NCI-H2227 (cell line): Measurements from ENCODE around the gene SEC22A.
A peak's percentile ranks its signal among the peaks of the same experiment; 100 is the strongest.

Experiments
- DNase-seq: peaks from one replicate; lab custom pipeline; 2025; ENCODE audit not compliant: unreplicated experiment; lab: John Stamatoyannopoulos, UW

The SEC22A gene

DNA sequence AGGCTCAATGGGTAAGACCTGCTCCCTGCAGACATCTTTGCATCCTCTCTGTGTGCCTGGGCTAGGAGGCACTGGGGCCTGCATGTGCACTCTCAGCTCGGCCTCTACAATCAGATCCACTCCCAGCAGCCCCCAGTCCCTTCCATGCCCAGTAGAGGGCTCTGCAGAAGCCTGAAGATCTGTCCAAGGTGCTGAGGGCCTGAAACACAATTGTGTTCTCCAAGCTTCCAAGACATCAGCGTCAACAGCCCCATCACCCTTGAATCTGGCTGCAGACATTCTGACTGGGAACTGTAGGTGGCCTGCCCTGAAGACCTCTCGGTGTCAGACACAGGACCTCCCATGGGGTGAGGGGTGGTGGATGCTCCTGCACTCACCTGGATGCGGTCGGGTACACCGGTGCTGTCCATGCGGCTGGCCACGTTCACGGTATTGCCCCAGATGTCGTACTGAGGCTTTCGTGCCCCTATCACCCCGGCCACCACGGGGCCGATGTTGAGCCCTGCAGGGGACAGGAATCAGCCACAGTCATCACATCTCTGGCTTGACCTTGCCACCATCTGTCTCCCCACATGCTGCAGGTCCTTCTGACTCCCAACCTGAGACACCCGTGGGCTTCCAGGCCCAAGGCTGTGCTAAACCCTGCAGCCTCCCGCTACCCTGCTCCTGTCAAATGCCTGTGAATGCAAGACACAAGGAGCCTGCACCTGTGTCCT, 84.7 kb downstream of the SEC22A start:
- DNase-seq = peak; percentile 6

DNA sequence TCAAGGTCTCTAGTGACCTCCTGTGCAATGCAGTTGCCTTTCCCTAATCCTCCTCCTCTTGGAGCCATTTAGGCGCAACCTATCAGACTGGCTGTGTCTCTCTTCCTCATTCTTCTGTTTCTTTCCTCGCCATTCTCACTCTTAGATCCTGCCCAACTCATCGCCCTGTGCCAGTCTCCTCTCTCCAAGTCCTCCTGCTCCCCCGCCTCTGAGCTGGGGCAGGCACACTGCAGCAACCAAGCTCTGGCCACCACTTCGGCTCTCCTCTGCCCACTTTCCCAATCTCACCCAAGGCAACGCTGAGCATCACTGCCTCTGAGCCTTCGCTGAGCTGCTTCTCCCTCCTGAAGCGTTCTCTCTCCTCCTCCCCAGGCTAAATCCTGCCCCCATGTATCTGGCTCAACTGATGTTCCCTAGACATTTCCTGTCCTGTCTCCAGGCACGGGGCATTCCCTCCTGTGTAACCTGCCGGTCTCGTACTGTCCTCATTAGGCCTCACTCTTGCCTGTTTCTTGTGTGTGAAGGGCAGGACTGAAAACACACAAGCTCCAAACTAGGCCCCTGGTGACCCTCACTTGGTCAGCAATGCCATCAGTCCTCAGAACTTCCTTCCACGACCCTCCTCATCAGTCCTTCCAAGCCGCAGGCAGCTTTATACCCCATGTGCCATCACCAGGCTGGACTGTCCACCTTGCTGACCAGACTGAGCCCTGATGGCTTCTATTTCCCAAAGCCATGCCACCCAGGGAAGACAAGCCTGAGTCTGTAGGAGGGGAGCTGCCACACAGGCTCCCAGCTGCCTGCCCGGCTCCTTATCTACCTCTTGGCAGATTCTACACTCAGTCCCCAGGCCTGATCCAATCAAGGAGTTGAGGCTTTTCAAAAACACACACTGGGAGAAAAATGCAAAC, 85.6 kb downstream of the SEC22A start:
- DNase-seq = no peak

DNA sequence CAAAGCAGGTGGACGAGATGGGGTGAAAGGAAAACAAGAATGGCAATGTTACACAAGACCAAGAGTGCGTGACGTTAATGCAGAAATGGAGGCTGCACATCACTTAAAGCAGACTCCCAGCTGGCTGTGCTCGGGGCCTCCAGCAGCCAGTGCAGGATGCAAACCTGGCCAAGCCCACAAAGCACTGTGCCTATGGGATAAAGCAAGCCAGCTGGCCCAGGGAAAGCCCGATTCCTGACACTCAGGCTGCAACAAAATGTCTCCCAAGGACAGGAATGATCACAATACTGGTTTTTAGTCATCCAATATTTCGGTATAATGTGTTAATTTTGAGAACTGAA, 86.2 kb downstream of the SEC22A start:
- DNase-seq = no peak

DNA sequence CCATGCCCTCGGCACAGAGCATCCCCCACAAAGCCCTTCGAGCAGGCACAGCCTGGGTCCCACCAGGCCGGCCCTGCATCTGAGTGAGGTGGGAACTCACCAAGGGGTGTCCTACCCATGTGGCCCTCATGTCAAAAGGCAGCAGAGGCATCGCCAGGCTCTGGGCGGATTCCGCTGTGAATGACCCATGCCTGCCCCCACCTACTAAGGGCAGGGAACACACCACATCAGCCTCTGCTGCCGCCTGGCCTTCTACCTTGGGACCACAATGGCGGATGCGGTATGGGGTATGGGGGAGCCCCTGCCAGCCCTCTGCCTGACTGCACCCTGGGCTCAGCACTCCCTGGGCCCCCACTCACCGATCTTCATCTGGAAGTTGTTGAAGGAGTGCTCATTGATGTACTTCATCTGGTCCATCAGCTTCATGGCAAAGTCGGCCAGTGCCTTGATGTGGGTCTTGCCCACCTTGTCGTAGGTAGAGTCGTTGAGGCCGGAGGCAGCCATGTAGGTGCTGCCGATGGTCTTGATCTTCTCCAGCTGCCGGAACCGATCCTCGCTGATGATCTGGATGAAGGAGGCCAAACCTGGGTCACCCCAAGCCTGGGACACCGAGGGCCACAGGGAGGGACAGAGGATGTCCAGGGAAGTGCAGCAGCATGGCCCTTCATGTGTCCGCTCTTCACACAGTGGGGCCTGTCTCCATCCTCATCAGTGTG, 87.8 kb downstream of the SEC22A start:
- no peak for DNase-seq

DNA sequence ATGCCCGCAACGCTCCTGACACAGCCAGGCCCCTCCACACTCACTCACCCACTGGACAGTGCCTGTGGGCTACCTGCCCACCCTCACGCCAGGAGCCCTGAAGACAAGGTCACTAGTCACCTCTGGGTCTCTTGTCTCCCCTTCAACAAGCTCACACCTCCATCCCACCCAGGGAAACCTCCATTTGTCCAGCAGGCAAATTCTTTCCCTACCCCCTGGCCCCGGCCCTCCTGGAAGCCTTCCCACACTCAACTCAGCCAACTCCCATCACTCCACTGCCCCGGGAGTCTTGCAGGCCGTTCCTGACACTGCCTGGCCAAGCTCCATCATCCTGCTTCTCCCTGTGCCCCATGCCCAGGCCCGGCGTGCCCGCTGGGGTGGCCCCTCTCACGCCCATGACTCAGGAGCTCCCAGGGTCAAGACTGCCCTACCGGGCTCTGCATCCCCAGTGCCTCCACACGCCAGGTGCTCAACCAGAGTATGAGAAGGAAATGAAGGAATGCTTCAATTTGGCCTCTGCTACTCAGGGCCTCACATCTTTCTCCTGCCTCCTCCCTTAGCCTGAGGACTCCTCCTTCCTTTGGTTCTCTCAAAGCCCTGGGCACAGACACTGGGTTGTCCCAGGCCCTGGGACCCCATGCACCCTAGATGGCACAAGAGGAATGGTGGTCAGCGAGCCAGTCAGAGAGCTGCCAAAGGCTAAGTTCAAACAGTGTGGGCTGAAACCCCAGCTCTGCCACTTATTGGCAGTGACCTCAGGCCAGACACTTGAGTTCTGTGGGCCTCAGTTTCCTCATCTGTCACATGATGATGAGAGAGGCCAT, 88.6 kb downstream of the SEC22A start:
- DNase-seq = no peak

DNA sequence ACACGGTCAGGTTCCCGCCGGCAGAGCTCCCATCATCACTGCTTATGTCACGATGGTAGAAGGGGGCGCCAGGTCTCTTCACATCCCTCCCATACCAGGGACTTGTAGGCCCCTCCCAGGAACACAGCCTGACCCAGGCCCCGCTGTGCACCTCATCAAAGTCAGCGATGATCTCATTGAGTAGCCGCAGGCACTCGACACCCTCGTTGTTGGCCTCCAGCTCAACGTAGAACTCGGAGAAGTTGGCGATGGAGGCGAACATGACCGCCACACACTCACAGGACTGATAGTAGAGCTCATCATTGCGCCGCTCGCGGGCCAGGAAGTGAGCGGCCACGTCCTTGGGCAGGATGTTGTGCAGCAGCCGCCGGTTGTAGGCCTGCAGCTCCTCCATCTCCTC, 89.2 kb downstream of the SEC22A start:
- no peak for DNase-seq

DNA sequence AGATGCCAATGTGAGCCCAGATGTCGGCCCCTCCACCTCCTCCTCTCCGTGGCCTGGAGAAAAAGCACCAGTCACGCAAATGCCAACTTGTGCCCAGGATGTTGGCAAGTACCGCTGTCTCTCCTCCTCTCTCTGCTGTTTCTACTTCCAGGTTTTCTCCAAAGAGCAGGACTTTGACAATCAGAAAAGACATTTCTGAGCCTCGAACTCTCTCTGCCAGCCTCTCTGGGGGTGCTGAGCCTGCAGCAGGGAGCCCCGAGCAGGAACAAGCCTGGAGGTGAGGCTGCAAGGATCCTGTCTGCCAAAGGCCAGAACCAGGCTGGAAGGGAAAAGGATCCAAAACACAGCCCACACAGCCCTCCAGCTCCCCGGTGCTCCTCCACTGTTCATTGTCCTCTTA, 89.7 kb downstream of the SEC22A start:
- DNase-seq = no peak

DNA sequence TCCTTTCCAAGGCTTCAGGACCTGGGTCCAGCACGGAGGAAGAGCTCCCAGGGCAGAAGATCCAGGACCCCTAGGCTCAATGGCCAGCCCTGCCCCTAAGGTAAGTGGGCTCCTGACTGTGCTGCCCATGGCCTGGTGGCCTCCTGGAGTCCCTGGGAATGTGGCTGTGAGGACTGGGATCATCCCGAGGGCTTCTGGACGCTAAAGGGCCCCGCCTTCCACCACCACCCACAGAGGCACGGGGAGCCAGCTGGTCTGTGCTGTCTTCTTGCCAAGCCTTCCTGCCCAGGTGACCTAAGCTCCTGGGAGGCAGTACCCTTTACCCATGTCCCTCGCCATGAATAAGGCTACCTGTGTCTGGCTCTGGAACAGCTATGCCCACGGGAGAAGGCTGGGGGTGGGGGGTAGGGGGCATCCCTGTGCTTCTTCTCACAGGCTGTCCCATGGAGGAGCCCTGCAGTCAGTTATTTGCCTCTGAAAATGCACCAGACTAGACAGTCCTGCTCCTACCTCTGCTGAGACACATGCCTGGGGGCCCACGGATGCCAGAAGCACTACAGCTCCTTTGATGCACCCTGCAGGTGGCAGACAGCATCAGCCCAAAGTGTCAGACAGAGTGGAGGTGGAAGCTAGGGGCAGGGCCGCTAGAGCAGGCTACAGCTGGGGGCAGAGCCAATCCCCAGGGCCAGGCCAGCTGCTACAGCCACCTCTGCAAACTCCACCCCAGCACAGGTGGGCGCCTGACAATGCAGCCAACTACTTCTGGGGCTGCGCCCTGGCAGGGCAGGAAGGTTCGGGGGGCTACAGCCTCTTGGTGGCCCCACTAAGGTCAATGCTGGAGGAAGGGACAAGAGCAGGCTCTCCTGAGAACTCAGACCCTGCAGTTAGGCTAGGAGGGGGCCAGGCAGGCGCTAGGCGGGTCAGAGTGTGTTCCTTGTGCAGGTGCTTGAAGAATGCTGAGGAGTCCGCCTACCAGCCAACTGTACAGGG, 90.9 kb downstream of the SEC22A start:
- DNase-seq = no peak

DNA sequence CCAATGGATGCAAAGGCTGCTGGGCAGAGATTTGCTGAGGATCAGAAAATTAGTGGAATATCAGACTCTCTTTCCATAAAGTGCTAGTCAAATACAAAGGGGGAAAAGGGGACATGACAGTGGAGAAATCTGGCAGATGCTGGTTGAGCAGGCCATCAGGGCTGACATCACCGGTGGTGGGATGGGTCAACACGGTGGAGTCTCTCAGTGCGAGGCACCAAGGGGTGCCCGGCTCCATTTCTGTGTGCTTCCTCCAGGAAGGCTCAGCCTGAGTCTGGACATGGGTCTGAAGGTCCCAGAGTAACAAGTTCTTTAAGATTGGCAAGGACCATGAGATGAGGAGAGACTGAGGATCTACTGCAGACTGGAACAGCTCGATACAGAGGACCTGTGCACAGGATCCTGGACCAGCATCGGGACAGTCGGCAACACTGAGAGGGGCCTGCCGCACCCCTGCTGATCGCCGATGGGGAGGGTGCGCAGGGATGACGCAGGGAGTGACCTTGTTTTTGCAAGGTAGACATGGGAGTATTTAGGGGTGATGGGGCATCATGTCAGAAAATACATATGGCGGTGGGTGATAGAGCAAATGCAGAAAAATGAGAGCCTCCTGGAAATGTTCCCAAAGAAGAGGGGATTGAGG, 92.7 kb downstream of the SEC22A start:
- no peak for DNase-seq

DNA sequence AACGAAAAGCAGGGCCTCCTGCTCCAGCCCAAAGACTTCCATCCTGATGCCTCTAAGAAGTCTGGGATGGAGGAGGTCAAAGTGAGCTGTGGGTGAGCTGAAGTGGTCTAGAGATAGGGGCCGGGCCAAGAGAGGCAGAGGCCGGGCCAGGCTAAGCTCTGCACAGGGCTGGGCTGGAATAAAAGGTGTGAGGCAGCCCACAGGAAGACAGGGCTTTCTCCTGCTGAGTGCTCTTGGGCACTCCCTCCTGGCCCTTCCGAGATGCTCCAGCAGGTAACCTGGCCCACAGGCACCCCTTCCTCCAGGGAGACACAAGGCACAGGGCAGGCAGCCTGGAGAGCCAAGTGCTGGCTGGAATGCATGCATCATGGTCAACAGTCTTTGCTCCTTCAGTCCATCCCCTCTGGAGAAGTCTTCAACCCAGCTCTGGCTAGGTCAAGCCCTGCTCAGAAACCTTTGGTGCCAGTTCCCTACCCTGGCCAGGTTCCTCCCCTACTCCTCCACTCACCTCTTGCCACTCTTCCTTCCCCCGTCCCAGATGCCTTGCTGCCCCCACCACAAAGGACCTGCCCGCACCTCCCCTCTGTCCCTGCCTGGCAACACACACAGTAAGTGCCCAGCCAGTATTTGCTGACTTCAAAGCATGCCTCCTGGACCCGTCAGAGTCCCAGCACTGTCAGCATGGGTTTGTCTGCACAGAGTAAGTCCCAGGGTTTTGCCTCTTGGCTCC, 93.6 kb downstream of the SEC22A start:
- no peak for DNase-seq

DNA sequence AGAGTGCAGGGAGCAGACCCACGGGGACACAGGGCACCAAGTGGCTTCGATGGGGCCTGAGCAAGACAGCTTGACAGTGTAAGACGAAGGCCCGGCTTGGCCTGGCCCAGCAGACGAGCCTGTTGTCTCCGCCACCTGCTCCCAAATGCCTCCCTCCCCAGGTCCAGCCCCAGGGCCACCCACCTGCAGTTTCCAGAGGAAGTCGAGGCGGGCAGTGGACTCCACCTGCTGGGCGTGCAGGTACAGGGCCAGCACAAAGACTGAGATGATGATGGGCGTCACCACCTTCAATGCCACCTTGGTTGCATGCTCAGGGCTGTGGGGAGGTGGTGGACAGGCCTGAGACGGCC, 94.1 kb downstream of the SEC22A start:
- DNase-seq = no peak

DNA sequence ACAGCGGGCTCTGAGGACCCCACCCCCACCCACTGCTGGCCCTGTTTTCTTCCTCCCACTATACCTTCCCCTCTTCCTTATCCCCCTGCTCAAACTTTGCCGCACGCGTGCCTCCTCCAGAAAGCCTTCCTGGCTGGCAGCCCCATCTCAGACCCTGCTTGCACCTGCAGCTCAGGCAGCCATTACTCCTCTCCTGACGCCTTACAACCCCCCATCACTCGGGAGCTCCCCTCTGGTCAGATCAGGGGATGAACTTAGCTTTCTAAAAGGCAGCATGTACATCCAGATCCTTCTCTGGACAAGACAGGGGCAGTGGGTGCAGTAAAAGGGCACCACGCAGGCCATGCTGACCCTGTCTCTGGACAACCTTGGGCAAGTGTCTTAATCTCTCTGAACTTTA, 94.5 kb downstream of the SEC22A start:
- no peak for DNase-seq

DNA sequence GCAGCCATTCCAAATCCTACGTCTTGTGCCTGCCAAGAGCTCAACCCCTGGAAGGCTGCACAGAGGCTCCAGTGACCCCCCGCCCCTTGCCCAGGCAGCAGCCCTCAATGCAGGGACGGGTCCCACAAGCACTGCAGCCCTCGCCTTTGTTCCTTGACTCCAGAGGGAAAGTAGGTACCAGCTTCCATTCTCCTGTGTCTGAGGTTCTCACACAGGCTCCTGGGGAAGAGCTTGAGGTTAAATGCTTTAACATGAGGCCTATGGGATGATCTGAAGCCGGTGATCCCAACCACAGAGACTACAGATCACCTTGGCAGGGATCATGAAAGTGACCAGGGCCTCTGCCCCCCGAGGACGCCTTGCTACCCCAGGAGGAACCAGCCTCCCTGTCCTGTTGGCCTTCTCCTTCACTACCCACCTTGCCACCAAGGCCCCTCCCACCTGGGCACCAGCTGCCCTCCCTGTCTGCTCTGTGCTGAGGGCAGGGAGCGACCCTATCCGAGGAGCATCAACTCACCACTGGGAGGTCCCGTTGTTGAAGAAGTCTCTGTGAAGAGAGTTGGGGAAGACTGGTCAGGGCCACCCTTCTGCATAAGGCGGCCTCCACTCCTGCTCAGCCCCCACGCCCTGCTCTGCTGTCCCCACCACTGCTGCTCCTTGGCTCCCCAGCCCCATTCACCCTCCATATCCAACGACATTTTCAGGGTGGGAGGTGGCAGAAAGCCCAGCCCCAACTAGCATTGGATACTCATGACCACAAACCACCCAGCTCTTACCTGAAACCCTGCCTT, 95.3 kb downstream of the SEC22A start:
- no peak for DNase-seq

DNA sequence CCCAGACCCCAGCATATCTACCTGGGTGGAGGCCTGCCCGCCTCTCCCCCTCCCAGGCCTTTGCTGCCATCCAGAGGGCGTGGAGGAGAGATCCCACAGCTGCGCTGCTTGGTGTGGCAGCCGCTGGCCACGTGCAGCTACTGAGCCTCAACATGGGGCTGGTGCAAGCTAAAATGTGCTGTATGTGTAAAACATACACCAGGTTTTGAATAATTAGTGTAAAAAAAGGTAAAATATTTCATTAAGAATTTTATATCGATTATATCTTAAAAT, 95.8 kb downstream of the SEC22A start:
- no peak for DNase-seq

DNA sequence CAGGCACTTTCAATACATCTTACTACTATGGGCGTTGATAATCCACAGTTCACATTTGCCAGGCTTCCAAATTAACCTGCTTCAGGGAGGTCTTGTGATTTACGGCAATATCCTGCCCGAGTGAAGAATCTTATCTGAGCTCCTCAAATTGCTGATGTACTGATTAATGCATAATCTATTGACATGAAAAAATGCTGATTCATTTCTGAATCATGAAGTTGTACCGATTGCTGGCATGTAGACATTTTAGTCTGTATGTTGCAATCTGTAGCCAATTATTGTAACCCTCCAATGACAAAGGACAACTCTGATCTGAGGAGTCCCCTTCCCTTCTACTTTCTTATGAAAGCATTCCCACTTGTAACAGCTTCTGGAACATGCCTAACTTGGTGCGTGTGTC, 97.2 kb downstream of the SEC22A start:
- no peak for DNase-seq

DNA sequence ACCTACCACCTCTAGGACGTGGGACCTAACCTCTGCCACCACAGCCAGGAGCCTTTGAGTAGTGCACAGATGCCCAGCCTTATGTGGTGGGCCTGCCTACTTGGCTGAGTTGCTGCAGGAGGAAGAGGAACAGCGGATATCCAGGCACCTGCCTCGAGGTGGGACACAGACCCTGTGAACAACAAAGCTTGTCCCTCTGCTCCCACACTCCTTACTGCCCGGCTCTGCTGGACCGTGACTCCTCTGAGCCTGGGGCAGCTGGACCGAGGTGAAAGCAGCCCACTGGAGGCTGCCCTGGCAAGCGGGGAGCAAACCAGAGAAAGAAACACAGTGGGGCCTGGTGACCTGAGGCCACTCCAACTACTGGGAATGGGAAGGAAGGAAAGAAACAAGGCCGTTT, 97.8 kb downstream of the SEC22A start:
- no peak for DNase-seq

DNA sequence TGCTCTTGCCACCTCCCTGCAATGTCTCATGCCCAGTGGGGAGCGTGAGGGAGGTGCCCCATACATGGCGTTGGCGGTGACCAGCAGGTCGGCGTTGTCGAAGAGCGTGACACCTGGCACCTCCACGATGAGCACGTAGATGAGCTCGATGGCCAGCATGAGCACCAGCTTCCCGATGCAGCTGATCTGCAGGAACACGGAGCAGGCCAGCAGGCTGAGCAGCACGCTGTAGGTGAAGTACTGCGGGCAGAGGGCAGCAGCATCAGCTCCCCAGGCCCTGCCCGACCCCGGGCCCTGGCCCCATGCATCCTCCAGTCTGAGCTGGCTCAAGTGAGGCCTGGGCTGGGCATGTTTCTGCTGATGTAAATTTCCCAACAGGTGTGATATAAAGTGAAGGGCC, 98.3 kb downstream of the SEC22A start:
- DNase-seq = no peak

DNA sequence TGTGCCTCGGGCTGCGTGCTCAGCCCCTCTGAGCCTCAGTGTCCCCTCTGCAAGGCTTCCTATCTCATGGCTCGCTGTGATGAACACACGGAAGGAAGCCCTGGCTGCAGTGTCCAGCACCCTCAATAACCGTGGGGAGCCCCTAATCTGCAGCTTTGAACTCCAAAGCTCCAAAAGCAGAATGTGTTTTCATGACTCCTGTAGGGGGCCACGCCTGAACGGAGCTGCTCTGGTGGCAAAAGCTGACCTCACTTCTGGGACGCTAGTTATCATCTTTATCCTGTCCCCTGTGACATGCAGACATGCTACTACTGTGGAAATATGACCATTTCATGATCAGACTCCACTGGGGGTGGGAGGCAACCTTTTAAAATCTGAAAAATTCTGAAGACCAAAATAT, 98.8 kb downstream of the SEC22A start:
- DNase-seq = no peak
